GM12873 (cell line): ENCODE results near the gene NQO1.

ENCODE experiments used
- CTCF ChIP-seq: IDR thresholded peaks from 2 replicates; pipeline ENCODE4 v1.5.1; 2012; ENCODE audit warnings: low read depth, mild to moderate bottlenecking, moderate library complexity, low read length, control low read depth; ENCODE audit not compliant: insufficient read depth; ENCODE audit errors: missing control alignments

NQO1 gene

GRCh38 chr16:69726313-69727060 is at the start of gene NQO1:
Gene NQO1 (minus strand): TSS chr16:69726560. CDS start chr16:69726439, 121 bp downstream.
- TF ChIP-seq CTCF, result no peak

GRCh38 chr16:69775563-69775962 is 49.2 kb upstream of the NQO1 start:
- TF ChIP-seq CTCF, result no peak

GRCh38 chr16:69773260-69773947 is 47.0 kb upstream of the NQO1 start:
- TF ChIP-seq CTCF, result no peak

- no peak for TF ChIP-seq CTCF
These were observed 45.2 kb upstream of the NQO1 start for GRCh38 chr16:69771651-69771967.

- no peak for TF ChIP-seq CTCF
These were observed 43.0 kb upstream of the NQO1 start for GRCh38 chr16:69769404-69769803.

GRCh38 chr16:69768666-69769065 is 42.3 kb upstream of the NQO1 start:
- TF ChIP-seq CTCF, result no peak

GRCh38 chr16:69767459-69768229 is 41.3 kb upstream of the NQO1 start:
- no peak for TF ChIP-seq CTCF
